Measurements from ENCODE around the gene MADD.
"Not testable (repeated sequence)": the region's sequence is repeated elsewhere in the genome, so short reads cannot be mapped to it uniquely, and the experiment has no call there.

Gene MADD

DNA sequence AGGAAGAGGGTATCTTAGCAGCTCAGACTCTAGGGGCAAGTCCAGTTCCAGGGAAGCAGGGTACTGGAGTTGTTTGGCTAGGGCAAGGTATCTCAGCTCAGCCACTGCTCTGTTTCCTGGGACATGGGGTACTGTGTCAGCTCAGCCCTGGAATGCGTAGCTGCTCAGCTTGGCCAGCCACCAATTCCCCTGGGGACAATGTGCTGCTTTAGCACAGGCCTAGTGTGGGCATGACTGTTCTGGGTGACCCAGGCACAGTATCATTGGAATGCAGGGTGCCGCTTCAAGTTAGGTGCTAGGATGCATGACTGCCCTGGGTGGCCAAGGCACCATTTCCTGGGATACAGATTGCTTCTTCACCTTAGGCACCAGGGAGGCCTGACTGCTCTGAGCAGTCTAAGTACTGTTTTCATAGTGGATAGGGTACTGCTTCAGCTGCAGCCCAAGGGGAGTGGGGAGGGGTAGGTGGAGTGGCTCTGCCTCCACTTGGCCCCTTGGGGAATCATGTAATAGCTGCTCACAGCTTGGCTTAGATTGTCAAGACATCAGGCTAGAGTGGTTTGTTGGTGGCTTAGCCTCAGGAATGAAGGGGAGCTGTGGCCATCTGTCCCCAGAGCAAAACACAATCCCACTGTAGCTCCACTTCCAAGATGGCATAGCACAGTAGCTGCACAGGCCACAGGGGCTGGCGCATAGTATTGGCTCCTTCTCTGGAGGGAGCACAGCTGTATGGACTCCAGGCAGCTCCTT, 36.0 kb downstream of the MADD start:
- TF ChIP-seq, protein P1, sequence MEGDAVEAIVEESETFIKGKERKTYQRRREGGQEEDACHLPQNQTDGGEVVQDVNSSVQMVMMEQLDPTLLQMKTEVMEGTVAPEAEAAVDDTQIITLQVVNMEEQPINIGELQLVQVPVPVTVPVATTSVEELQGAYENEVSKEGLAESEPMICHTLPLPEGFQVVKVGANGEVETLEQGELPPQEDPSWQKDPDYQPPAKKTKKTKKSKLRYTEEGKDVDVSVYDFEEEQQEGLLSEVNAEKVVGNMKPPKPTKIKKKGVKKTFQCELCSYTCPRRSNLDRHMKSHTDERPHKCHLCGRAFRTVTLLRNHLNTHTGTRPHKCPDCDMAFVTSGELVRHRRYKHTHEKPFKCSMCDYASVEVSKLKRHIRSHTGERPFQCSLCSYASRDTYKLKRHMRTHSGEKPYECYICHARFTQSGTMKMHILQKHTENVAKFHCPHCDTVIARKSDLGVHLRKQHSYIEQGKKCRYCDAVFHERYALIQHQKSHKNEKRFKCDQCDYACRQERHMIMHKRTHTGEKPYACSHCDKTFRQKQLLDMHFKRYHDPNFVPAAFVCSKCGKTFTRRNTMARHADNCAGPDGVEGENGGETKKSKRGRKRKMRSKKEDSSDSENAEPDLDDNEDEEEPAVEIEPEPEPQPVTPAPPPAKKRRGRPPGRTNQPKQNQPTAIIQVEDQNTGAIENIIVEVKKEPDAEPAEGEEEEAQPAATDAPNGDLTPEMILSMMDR (IDR thresholded peaks at IDR 0.05; ENCODE audit: control insufficient read depth, insufficient read depth, low read depth, low read length, missing control alignments) = no peak
- no peak for DNase-seq (ENCODE audit: low read depth)
- no peak overlapping the region for H3K4me3 ChIP-seq (ENCODE audit: control insufficient read depth, low read depth, low read length)

DNA sequence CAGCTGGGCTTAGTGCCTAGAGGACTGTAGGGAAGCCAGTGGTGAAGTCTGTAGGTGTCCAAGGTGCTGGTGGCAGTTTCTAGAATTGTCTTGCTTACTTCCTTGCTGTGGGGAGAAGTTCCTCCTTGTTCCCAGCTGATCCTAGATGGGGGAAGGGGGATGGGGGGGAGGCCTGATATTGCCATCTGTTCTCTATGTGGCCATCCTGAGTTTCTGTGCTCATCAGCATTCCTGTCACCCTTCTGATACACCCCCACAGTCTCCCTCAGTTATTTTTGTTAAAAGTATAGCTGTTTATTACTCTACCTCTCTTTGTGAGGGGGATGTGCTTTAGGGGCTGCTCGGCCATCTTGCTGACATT, 36.5 kb downstream of the MADD start:
- TF ChIP-seq, protein P1 (IDR thresholded peaks at IDR 0.05; ENCODE audit: control insufficient read depth, insufficient read depth, low read depth, low read length, missing control alignments) = no peak
- DNase-seq (ENCODE audit: low read depth) = no peak
- no peak overlapping the region for H3K4me3 ChIP-seq (ENCODE audit: control insufficient read depth, low read depth, low read length)

GRCh38 chr11:47308050-47308823, 38.3 kb downstream of the MADD start:
- H3K4me3 ChIP-seq (ENCODE audit: control insufficient read depth, low read depth, low read length) = no peak overlapping the region
- DNase-seq (ENCODE audit: low read depth) = no peak
- TF ChIP-seq, protein P1 (IDR thresholded peaks at IDR 0.05; ENCODE audit: control insufficient read depth, insufficient read depth, low read depth, low read length, missing control alignments) = no peak

GRCh38 chr11:47314992-47315391, 45.1 kb downstream of the MADD start:
- TF ChIP-seq, protein P1 (IDR thresholded peaks at IDR 0.05; ENCODE audit: control insufficient read depth, insufficient read depth, low read depth, low read length, missing control alignments) = no peak
- DNase-seq (ENCODE audit: low read depth) = no peak
- H3K4me3 ChIP-seq (ENCODE audit: control insufficient read depth, low read depth, low read length) = no peak overlapping the region

DNA sequence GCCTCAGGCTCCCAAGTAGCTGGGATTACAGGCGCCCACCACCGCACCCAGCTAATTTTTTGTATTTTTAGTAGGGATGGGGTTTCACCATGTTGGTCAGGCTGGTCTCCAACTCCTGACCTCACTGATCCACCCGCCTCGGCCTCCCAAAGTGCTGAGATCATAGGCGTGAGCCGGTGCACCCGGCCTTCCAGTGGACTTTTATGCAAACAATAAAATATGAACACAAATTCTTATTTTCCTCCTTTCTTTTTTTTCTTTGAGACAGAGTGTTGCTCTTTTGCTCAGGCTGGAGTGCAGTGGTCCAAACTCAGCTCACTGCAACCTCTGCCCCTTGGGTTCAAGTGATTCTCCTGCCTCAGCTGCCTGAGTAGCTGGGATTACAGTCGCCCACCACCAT, 46.6 kb downstream of the MADD start:
- H3K4me3 ChIP-seq (ENCODE audit: control insufficient read depth, low read depth, low read length); DNase-seq (ENCODE audit: low read depth): not testable (repeated sequence)

GRCh38 chr11:47317064-47317828, 47.3 kb downstream of the MADD start:
- TF ChIP-seq, protein P1 (IDR thresholded peaks at IDR 0.05; ENCODE audit: control insufficient read depth, insufficient read depth, low read depth, low read length, missing control alignments) = no peak
- no peak overlapping the region for H3K4me3 ChIP-seq (ENCODE audit: control insufficient read depth, low read depth, low read length)
- no peak for DNase-seq (ENCODE audit: low read depth)
